Lower leg skin (tissue), 4 donors: ENCODE results near the gene PPM1M. TPM values are rescaled to one million over a fixed set of nuclear protein-coding genes. Genes with fewer than 3 reads are reported as not detected.
A peak's percentile ranks its signal among the peaks of the same experiment; 100 is the strongest.

Experiments used
- DNase-seq, 2 donors: peaks; one replicate each; pipeline ENCODE4 v3.0.0-alpha.2; 2019; ENCODE audit warnings: low spot score in 2 of 2
- H3K4me3 ChIP-seq: fragments of 200-600 bp; sonication (generic); 2 replicates; pipeline ENCODE4 v1.5.1; 2017; ENCODE audit warnings: mild to moderate bottlenecking, low read depth; ENCODE audit not compliant: poor library complexity, severe bottlenecking
- CTCF ChIP-seq, 3 donors: fragments of 450-650 bp; IDR thresholded peaks; one replicate each; pipeline ENCODE4 v1.5.1; 2016; ENCODE audit warnings: antibody characterized with exemption in 3 of 3, mild to moderate bottlenecking in 3 of 3, moderate library complexity in 2 of 3
- POLR2A ChIP-seq, 2 donors: fragments of 450-650 bp; IDR thresholded peaks; one replicate each; pipeline ENCODE4 v1.6.1; 2016 to 2017; ENCODE audit warnings: antibody characterized with exemption in 2 of 2, mild to moderate bottlenecking in 1 of 2, moderate library complexity in 1 of 2
- WGBS, 2 donors: methylation state at CpG; one replicate each; pipeline ENCODE4 v1.1.5; 2018; 5-methylcytosine and 5-hydroxymethylcytosine counted together
- intact Hi-C: fragments of 100-400 bp; cut with DNase I; formaldehyde crosslinking; loops from one replicate; pipeline ENCODE4 v1.15.0; 2023; ENCODE audit warnings: low total_unique reads
- total RNA-seq, 4 donors: library from RNA; depleted of rRNA; stranded (reverse); fragments of >200 nt; gene quantifications; one replicate each; pipeline ENCODE4 v1.1.0, GENCODE V29; 2016

Gene PPM1M
- total RNA-seq, 4 donors from 2014 or later = 10.4 to 28.6 (median 14.0) TPM

GRCh38 chr3:52248165-52248541, 2.6 kb downstream of the PPM1M start:
- H3K4me3 ChIP-seq = no peak overlapping the region
- TF ChIP-seq POLR2A (IDR thresholded peaks at IDR 0.05) (no peak), CTCF (IDR thresholded peaks at IDR 0.05) (no peak)
- peak in 1 of 2 donors; percentile 81 for DNase-seq
- intact Hi-C loops = no loop called here
- WGBS, 2 donors = 85 to 92% methylated on average over 7 to 10 of the region's 10 CpGs

- TF ChIP-seq CTCF (IDR thresholded peaks at IDR 0.05) (no peak), POLR2A (IDR thresholded peaks at IDR 0.05) (no peak)
- 75 to 80% methylated on average over 10 of the region's 10 CpGs for WGBS, 2 donors
- DNase-seq = peak in 1 of 2 donors; percentile 87
- no peak overlapping the region for H3K4me3 ChIP-seq
- intact Hi-C loops = no loop called here
These were observed 3.4 kb downstream of the PPM1M start for GRCh38 chr3:52248816-52249547.

- 82 to 85% methylated on average over 6 of the region's 6 CpGs for WGBS, 2 donors
- DNase-seq = peak in 1 of 2 donors; percentile 60
- intact Hi-C loops = no loop called here
- H3K4me3 ChIP-seq = no peak overlapping the region
- TF ChIP-seq CTCF (IDR thresholded peaks at IDR 0.05) (no peak), POLR2A (IDR thresholded peaks at IDR 0.05) (no peak)
These were observed 4.1 kb downstream of the PPM1M start for GRCh38 chr3:52249683-52250082.

GRCh38 chr3:52250122-52250521, 4.6 kb downstream of the PPM1M start:
- 91 to 92% methylated on average over 1 of the region's 1 CpG for WGBS, 2 donors
- no peak for DNase-seq
- H3K4me3 ChIP-seq = no peak overlapping the region
- intact Hi-C loops = no loop called here
- TF ChIP-seq POLR2A (IDR thresholded peaks at IDR 0.05) = no peak
- TF ChIP-seq CTCF (IDR thresholded peaks at IDR 0.05) = no peak

GRCh38 chr3:52253314-52254304, 8.1 kb downstream of the PPM1M start:
- no peak overlapping the region for H3K4me3 ChIP-seq
- peak in 1 of 2 donors; percentile 87 for DNase-seq
- intact Hi-C loops = no loop called here
- TF ChIP-seq CTCF (IDR thresholded peaks at IDR 0.05) (no peak), POLR2A (IDR thresholded peaks at IDR 0.05) (no peak)
- 39 to 55% methylated on average over 12 of the region's 12 CpGs for WGBS, 2 donors
